Gastrocnemius medialis (tissue), 4 donors: ENCODE measurements around the gene PIK3C2G.

Source experiments
- CTCF ChIP-seq, 5 experiments: fragments of 450-650 bp in 3 of 5; fragments of 200-600 bp in 2 of 5; sonication (generic) in 2 of 5; IDR thresholded peaks in 4 of 5; conservative IDR thresholded peaks in 1 of 5; 1 replicate in 4 of 5; 2 replicates in 1 of 5; pipeline ENCODE4 v1.5.1; 2016 to 2019; ENCODE audit warnings: antibody characterized with exemption in 5 of 5, mild to moderate bottlenecking in 3 of 5, moderate library complexity in 3 of 5
- POLR2A ChIP-seq, 2 donors: fragments of 450-650 bp; IDR thresholded peaks; one replicate each; pipeline ENCODE4 v1.6.1; 2017; ENCODE audit warnings: antibody characterized with exemption in 2 of 2, mild to moderate bottlenecking in 2 of 2, moderate library complexity in 2 of 2

DNA sequence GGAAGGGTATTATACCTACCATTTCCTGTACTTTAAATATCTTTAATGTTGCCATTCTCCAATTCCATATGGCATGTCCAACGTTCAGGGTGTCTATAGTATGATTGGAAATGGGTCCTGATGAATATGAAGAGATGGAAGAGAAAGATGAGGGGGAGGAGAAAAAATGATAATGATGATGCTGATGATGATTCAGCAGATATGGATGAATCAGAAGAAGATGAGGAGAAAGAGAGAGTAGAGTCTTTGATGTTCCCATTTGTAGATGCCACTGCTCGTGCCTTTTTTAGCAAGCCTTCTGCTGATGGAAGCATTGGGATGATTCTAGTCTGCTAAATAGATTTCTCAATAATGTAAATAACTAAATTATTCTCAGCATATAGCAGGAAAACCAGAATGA is 163.5 kb downstream of the PIK3C2G start:
- TF ChIP-seq POLR2A (IDR thresholded peaks at IDR 0.05) (no peak), CTCF (IDR thresholded peaks at IDR 0.05 in 4 of 5, conservative IDR thresholded peaks at IDR 0.05 in 1 of 5) (no peak)
